GM18909 (cell line): ENCODE data around the gene FDX2.

Source experiments
- ATAC-seq: cut with Tn5 transposase; IDR thresholded peaks from one replicate; pipeline ENCODE4 v1.9.1; 2021; ENCODE audit warnings: mild to moderate bottlenecking; ENCODE audit not compliant: unreplicated experiment, poor library complexity

FDX2 gene

GRCh38 chr19:10333758-10334587, 18.2 kb upstream of the FDX2 start:
- ATAC-seq: peak; percentile 5

DNA sequence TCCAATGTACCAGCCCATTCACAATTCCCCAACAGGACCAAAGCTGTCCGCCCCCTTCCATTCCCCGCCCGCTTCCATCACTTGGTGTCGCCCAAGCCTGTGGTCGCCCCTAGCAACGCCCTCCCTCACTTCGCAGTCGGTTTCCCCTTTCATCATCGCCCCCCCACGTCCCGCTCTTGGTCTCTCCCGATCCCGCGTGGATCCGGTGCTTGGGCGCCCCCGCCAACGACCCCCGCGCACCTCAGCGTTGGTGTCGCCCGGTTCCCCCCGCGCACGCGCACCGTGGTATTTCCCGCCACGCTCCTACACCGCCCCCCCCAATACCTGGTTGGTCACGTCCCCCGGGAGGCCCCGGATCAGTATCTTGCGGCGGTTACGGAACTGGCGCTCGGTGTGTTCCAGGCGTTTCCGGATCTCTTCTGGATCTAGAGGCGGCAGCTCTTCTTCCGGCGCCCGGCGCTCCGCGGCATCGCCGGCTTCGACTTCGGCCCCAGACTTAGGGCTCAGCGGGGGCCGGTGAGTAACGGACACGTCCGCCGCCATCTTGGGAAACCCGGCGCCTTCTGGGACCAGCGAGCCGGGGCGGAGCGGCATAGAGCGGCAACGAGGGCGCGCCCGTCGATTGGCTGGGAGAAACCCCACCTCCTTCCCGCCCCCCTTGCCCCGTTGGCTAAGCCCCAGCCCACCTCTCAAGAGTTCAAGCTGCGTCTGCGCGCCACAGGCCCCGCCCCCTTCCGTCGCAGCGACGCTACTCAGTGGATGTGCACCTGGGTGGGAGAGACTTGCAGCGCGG, 17.3 kb upstream of the FDX2 start, which contains the start of gene RAVER1:
Gene RAVER1 (minus strand): TSS at position 565 of the 793 bp plus-strand sequence. CDS start 22 bp downstream, at position 543.
- ATAC-seq: peak; percentile 87

DNA sequence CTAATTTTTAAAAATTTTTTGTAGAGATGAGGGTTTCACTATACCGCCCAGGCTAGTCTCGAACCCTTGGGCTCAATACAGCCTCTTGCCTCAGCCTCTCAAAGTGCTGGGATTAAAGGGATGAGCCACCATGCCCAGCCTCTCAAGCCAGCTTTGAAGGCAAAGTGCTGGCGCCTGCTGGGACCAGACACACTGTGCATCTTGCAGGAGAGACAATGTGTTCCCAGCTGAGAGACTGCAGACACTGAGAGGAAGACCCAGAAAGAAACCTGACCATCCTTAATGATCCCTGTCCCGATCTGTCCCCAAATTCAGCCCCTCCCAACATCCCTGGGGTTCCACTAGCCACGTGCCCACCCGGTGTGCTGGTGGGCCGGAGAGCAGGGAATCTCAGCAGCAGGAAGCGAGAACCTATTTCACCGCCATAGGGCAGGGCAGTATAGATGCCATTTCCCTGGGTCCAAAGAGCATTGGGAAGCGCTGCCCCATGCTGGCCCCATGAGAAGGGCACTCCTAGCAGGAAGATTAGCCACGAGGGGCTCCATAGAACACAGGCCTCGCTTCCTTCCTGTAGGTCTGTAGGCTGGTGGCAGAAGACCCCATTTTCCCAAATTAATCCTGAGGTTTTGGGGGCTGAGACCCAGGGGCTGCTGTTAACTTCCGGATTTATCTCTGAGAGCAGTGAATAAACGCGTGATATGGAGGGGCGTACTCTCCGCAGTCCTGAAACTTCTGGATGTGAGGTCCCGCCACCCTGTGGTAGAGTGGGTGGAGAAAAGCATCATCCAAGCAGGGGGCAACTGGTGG, 16.5 kb upstream of the FDX2 start:
- no peak for ATAC-seq

DNA sequence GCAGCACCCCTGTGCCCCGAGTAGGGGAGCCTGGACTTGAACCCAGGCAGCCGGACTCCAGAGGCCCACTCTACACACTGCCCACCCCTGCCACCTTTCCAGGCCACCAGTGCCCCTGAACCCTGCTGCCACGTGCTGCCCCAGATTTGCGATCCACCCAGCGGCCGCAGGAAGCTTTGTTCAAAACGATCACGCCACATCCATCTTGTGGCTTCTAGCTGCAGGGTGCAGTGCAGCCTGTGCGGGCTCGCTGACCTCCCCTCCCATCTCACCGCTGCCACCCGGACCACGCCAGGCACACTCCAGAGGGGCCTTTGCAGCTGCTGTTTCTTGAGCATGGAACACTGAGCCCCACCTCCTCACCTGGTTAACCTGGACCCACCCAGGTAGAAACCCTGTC, 13.7 kb upstream of the FDX2 start:
- ATAC-seq: no peak

- ATAC-seq: no peak
These were observed 13.0 kb upstream of the FDX2 start for GRCh38 chr19:10328558-10329429.

DNA sequence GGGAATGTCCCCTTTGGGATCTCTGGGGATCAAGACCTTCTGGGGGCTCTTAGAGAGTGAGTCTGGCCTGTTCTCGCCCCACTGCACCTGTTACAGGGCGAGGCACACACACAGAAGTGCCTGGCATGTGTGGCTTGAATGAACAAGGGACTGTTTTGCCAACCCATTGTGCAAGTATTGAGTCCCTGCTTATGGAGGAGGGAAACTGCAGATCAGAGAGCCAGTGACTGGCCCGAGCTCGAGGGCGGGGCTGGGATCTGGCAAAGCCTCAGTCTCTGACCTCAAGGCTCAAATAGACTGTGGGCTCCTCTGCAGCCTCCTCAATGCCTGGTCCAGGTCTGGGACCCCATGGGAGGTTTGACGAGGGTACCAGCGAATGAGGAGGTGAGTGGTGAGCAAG, 12.0 kb upstream of the FDX2 start:
- ATAC-seq: no peak

DNA sequence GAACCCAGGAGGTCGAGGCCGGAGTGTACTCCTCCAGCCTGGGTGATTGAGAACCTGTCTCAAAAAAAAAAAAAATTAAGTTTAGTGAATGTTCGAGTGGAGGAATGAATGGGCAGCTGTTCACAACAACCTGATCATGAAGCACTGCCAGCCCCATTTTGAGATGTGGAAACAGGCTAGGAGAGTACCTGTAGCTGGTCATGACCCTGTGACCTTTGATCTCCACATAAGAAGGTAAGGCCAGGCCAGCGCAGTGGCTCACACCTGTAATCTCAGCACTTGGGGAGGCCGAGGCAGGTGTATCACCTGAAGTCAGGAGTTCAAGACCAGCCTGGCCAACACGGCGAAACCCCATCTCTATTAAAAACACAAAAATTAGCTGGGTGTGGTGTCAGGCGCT, 9.9 kb upstream of the FDX2 start:
- ATAC-seq: no peak

- no peak for ATAC-seq
These were observed 6.3 kb upstream of the FDX2 start for GRCh38 chr19:10321874-10322835.

DNA sequence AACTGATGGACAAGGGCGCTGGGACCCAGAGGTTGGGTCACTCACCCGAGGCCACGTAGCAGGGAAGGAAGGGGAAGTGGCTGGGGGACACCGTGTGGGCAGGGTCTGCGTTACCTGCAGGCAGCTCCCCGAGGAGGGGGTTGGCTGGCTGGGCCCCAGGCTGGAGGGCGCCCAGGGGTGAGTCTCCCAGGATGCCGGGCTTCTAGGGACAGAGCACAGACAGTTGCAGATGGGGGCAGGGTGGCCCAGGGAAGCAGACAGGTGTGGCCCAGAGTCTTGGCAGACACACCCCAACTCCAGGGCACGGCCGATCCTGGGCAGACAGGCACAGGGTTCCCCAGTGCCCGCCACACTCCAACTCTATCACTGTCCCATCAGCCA, 5.6 kb upstream of the FDX2 start:
- no peak for ATAC-seq

GRCh38 chr19:10320602-10321416, 5.0 kb upstream of the FDX2 start:
- no peak for ATAC-seq

DNA sequence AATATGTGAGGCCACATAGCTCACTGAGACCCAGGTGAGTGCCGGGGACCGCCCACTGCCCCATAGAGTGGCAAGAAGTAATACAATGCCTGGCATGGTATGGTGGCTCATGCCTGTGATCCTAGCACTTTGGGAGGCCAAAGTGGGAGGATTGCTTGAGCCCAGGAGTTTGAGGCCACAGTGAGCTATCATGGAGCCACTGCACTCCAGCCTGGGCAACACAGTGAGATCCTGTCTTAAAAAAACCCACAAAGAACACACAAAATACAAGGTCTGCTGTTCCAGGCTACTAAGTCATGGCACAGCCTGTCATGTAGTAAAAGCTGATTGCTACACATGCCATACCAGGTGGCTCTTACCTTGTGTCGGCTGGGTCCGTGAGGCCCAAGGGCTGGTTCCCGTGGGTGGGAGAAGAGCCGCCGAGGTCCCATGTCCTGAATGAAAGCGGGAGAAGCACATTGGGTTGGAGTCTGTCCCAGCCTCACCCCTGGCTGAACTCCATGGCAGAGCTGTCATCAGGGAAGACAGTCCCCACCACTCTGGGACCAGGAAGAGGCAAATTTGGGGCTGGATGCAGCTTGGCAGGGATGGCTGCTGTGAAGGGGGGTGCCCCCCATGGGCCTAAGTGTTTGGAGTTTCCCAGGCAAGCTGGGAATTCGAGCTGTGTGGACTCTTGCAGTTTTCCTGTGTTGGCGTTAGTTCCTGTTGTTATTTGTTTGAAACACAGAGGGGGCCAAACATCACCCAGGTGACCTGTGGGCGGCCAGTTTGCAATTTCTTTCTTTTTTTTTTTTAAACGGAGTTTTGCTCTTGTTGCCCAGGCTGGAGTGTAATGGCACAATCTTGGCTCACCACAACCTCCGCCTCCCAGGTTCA, 3.2 kb upstream of the FDX2 start:
- no peak for ATAC-seq

DNA sequence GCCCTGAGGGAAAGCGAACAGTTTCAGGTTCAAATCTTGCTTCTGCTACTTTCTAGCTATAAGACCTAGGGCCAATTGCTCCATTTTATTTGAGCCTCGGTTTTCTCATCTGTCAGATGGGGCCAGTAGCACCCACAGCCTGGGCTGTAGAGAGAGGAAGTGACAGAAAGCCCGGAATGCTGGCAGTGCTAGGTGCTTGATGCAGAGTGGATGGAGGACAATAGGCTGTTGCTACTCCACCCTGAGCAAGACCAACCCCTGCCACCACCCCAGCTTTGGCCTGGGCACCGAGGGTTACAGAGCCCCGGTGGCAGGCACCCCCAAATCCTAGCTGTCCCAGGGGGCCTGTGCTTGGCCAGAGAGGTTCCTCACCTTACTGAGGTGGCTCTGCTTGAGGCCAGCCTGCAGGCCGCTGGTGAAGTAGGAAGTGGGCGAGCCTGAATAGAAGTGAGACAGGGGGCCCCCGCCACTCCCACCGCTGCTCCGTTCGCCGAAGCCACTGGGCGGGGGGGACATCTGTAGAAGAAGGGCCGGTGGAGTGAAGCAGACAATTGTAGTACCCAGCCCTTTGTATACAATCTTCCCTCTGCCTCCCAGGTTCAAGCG, 2.1 kb upstream of the FDX2 start:
- ATAC-seq: no peak

DNA sequence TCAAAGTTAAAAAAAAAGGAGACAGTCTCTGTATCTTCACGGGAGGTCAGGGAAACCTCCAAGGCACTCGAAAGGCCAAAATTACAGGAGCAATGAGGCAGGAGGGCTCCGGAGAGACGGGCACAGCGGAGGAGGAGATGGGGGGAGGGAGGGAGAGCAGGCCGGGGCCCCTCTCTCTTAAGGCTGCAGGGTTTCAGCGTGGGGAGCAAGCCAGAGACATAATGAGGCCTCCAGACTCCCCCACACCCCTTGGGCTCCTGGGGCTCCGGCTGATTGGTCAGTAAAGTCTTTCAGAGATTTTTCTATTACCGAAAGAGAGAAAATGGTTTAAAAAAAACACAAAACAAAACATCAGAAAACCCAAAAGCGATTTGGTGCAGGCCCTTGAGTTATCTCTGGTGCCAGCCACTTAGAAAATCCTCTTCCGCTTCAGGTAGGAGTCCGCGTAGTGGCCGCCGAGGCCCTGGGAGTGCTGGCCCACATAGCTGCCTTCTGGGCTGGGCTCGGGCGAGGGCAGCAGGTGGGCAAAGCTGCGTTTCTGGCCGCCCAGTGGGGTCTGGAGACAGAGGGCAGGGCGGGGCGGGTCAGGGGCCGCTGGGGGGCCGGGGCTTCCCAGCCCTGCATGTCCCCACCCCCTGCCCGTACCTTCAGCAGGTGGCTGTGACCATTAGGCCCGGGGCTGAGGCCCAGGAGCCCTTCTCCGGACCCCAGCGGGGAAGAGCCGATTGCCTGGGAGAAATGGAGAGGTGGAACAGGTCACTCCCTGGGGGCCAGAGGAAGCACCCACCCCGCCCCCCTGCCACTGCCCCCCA, 1.4 kb upstream of the FDX2 start:
- no peak for ATAC-seq

GRCh38 chr19:10316229-10317044, 622 bp upstream of the FDX2 start:
- ATAC-seq: no peak

DNA sequence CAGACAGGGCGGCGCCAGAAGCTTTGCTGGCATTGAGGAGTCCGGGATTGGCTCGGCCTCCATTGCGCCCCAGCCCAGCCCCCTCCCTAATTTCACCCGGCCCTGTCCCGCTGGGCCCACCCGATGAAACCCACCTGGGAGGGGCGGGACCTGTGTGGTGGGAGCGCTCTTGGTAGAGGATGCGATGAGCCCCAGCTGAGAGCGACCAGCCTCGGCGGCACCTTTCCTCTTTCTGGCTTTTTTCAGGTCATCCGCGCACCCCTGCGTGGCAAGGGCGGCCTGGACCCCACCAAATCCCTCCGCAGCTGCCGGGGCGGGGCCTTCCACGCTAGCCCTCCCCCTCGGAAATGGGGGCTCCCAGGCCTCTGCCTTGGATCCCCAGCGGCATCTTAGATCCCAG, 6.4 kb downstream of the FDX2 start, which contains the start of gene ZGLP1:
Gene ZGLP1 (minus strand): TSS at position 393 of the 400 bp plus-strand sequence.
- no peak for ATAC-seq
